ENCODE results near the gene USF1.
"Not testable (repeated sequence)": the region's sequence is repeated elsewhere in the genome, so short reads cannot be mapped to it uniquely, and the experiment has no call there.

The USF1 gene

DNA sequence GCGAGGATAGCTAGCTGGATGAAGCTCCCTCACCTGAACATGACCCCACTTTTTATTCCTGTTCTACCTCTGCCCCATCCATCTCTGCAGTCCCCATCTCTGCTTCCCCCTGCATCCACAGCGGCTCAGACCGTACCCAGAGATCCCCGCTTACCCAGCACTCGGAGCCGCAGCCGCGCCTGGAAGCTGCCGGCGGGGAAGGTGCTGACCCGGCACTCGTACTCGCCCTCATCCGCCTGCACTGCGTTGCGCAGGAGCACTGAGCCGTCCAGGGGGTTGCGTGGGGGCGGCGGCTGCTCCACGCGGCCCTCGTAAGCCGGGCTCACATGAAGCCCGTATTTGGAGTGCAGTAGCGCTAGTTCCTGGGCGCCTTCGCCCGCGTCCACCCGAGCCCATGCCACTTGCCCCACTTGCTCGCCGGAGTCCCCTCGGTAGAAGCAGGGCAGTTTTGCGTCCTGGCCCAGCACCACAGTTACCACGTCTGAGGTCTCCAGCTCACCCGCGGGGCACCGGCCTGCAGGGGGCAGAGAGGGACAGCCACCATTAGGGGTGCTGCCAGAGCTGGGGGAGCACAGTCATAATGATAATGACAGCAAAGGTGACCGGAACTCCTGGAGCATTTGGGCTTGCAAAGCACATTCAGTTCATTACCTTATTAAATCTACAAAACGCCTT, 33.8 kb upstream of the USF1 start:
- no peak for DNase-seq (ENCODE audit: low spot score)

GRCh38 chr1:161077426-161077825, 31.6 kb upstream of the USF1 start:
- no peak for DNase-seq (ENCODE audit: low spot score)

DNA sequence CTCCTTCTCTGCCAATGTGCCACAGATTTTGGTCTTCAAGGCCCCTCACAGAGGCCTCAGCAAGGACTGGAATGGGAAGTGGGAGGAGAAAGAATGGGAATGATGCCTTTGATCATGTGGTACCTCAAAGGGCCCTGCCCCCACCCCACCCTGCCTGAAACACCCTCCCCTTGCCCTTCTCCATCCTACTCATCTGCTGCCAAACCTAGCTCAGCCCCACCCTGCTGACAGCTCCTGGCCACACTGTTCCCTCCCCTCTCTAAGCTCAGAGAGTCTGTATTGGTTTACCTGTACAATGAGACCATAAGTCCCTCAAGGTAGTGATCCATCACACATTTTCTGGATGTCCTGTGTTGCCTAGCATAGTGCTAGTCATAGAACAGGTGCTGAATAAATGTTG, 30.6 kb upstream of the USF1 start:
- no peak for DNase-seq (ENCODE audit: low spot score)

- no peak for DNase-seq (ENCODE audit: low spot score)
Observed at GRCh38 chr1:161074676-161075368, 29.0 kb upstream of the USF1 start.

- no peak for DNase-seq (ENCODE audit: low spot score)
Observed at GRCh38 chr1:161073474-161074121, 27.8 kb upstream of the USF1 start.

GRCh38 chr1:161072751-161073449, 27.1 kb upstream of the USF1 start:
- DNase-seq (ENCODE audit: low spot score): no peak

GRCh38 chr1:161071886-161072371, 26.2 kb upstream of the USF1 start:
- DNase-seq (ENCODE audit: low spot score): peak; percentile 54

DNA sequence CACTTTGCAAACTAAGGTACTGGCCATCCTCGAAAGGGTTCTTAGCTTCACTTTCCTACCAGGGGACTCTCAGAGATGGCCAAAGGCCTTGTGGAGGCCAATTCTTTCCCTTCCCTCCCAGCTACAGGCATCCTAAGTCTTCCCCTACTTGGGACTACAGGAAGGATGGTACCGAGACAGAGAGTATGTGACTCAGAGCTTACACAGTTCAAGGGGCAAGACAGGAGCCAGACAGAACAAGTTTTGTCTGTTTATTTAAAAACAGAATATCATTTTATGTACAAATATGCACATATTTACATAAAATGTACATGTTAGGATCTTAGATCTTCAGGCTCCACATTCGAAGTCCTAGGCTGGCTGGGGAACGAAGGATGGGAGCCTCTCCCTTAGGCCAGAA, 25.0 kb upstream of the USF1 start:
- DNase-seq (ENCODE audit: low spot score): no peak

DNA sequence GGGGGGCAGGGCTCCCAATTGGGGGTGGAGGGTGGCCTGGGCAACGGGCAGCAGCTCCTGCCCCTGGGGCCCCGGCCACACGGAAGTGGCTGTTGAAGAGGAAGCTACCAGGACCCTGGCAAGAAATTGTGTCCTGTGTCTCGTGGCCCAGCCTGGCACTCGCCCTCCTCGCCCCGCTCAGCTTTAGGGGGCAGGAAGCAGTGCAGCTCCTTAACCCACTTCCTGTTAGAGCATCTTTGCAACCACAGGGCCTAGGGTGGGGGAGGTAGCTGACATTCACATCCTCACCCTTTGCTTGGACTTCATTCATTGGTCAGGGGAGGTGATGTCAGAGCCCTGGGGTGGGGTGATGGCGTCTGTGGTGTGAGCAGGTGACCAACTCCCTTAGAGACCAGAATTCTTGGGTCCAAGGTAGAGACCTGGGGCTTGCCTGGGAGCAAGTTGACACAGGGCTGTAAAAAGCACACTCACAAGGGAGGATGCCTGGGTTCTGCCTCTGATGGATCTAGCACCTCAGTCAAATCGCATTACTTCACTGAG, 24.0 kb upstream of the USF1 start, which contains the start of gene ARHGAP30:
ARHGAP30 (minus strand) TSS at position 161 of the 540 bp plus-strand sequence. CDS start 267 bp downstream, outside the sequence.
- DNase-seq (ENCODE audit: low spot score): no peak

GRCh38 chr1:161069241-161069640, 23.5 kb upstream of the USF1 start:
- no peak for DNase-seq (ENCODE audit: low spot score)

- no peak for DNase-seq (ENCODE audit: low spot score)
Observed at GRCh38 chr1:161068306-161069234, 22.8 kb upstream of the USF1 start.

- DNase-seq (ENCODE audit: low spot score): no peak
Observed at GRCh38 chr1:161066694-161067093, 20.9 kb upstream of the USF1 start.

- DNase-seq (ENCODE audit: low spot score): not testable (repeated sequence)
Observed at GRCh38 chr1:161065681-161066080, 19.9 kb upstream of the USF1 start.

DNA sequence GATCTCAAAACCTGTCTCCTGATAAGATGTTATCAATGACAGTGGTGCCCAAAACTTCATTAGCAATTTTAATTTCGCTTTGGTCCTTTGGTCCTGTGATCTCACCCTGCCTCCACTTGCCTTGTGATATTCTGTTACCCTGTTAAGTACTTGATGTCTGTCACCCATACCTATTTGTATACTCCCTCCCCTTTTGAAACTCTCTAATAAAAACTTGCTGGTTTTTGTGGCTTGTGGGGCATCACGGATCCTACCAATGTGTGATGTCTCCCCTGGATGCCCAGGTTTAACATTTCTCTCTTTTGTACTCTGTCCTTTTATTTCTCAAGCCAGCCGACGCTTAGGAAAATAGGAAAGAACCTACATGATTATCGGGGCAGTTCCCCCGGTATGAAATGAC, 18.2 kb upstream of the USF1 start:
- not testable (repeated sequence) for DNase-seq (ENCODE audit: low spot score)

- no peak for DNase-seq (ENCODE audit: low spot score)
Observed at GRCh38 chr1:161061419-161061818, 15.6 kb upstream of the USF1 start.

DNA sequence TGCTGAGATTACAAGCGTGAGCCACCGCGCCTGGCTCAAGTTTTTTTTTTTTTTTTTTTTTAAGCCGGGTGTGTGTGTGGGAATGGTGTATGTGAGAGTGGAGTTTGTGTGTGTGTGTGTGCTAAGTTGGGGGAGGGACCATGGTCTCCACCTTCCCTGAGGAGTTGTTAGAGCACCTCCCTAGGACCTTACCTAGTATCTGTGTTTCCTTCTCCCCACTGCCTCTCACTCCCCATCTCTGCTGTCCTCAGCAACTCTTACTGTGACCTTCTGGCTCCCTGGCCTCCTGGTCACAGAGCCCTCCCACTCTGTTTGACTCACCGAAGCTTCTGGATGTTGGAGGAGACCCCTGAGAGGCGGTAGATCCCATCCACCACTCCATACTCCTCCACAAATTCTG, 13.5 kb upstream of the USF1 start:
- no peak for DNase-seq (ENCODE audit: low spot score)

DNA sequence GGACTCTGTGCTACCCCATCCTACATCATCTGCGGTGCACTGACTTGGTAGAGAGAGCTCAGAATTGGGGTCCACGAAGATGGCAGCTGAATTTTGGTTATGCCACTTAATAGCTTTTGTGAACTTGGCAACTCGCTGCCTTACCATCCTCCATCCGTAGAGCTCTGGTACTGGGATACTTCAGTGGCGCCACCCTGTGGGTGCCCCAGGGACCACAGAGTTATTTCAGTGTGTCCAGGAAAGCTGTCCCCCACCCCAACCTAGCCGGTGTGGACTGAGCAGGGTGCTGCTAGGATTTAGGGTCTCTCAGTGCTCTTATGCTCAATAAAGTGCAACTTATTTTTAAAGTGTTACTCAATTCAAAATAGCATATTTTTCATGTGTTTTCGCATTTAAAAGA, 9.0 kb upstream of the USF1 start:
- no peak for DNase-seq (ENCODE audit: low spot score)

GRCh38 chr1:161054232-161054631, 8.5 kb upstream of the USF1 start:
- DNase-seq (ENCODE audit: low spot score): no peak

GRCh38 chr1:161052899-161053298, 7.1 kb upstream of the USF1 start:
- DNase-seq (ENCODE audit: low spot score): no peak

- DNase-seq (ENCODE audit: low spot score): no peak
Observed at GRCh38 chr1:161051219-161051618, 5.4 kb upstream of the USF1 start.

Data from kidney tubule cell (primary cell).